Natural killer cell treated with Interleukin-12 subunit alpha and Interleukin-12 subunit beta and Interleukin-15 and Interleukin-18, amount 100 ng/mL, for 72 hours (primary cell): ENCODE measurements around the gene KIAA0825. TPM values are rescaled to one million over a fixed set of nuclear protein-coding genes. Genes with fewer than 3 reads are reported as not detected.

Experiments
- ATAC-seq, 2 donors: fragments of 150-1000 bp; cut with Tn5 transposase in 1 of 2; sonication (Bioruptor Pico), chemical (Tn5 transposase) in 1 of 2; 2 replicates each; pipeline ENCODE4 v1.10.0; 2021
- DNase-seq: peaks from one replicate; pipeline ENCODE4 v3.0.0; 2022; ENCODE audit warnings: low spot score
- H3K27ac Mint-ChIP-seq, 2 donors: 1 replicate in 1 of 2; 2 replicates in 1 of 2; pipeline ENCODE4 v1.8.0; 2022; ENCODE audit warnings: mixed read lengths in 2 of 2, mild to moderate bottlenecking in 1 of 2, moderate library complexity in 1 of 2
- H3K27me3 Mint-ChIP-seq, 2 donors: 1 replicate in 1 of 2; 2 replicates in 1 of 2; pipeline ENCODE4 v1.8.0; 2022; ENCODE audit warnings: mixed read lengths in 2 of 2
- H3K36me3 Mint-ChIP-seq: one replicate; pipeline ENCODE4 v1.8.0; 2022; ENCODE audit warnings: mixed read lengths
- H3K4me1 Mint-ChIP-seq, 2 donors: 1 replicate in 1 of 2; 2 replicates in 1 of 2; pipeline ENCODE4 v1.8.0; 2022; ENCODE audit warnings: low read depth in 2 of 2, mixed read lengths in 2 of 2, mild to moderate bottlenecking in 1 of 2
- H3K4me3 Mint-ChIP-seq: one replicate; pipeline ENCODE4 v1.8.0; 2022; ENCODE audit warnings: mixed read lengths
- H3K9me3 Mint-ChIP-seq: 2 replicates; pipeline ENCODE4 v1.8.0; 2022; ENCODE audit warnings: mixed read lengths
- total RNA-seq, 2 donors: library from RNA; stranded (reverse); gene quantifications; one replicate each; pipeline ENCODE4 v1.2.3, GENCODE V29; 2022

Gene KIAA0825
- total RNA-seq, 2 donors from 2014 or later, result 5.2 to 6.2 TPM

GRCh38 chr5:94517490-94518488, 100.6 kb downstream of the KIAA0825 start:
- no peak for ATAC-seq
- H3K4me3 Mint-ChIP-seq, result no peak overlapping the region
- no peaks in the 10 kb centered on the region for H3K9me3 Mint-ChIP-seq
- DNase-seq, result no peak
- no peaks in the 10 kb centered on the region for H3K36me3 Mint-ChIP-seq
- no peaks in the 10 kb centered on the region for H3K27me3 Mint-ChIP-seq
- no peak overlapping the region for H3K27ac Mint-ChIP-seq
- H3K4me1 Mint-ChIP-seq, result peaks cover 0 to 2% of the 10 kb centered on the region in 2 donors

- Mint-ChIP-seq H3K4me1 (no peaks in the 10 kb centered on the region), H3K27me3 (no peaks in the 10 kb centered on the region), H3K27ac (no peak overlapping the region), H3K36me3 (no peaks in the 10 kb centered on the region), H3K4me3 (no peak overlapping the region), H3K9me3 (no peaks in the 10 kb centered on the region)
- ATAC-seq, result no peak
- no peak for DNase-seq
Observed at GRCh38 chr5:94516148-94516547, 102.3 kb downstream of the KIAA0825 start.

GRCh38 chr5:94508461-94509148, 109.8 kb downstream of the KIAA0825 start:
- Mint-ChIP-seq H3K27me3 (no peaks in the 10 kb centered on the region), H3K9me3 (no peaks in the 10 kb centered on the region), H3K36me3 (no peaks in the 10 kb centered on the region), H3K4me1 (no peaks in the 10 kb centered on the region), H3K27ac (no peak overlapping the region), H3K4me3 (no peak overlapping the region)
- no peak for DNase-seq
- ATAC-seq, result no peak

GRCh38 chr5:94505327-94506068, 112.9 kb downstream of the KIAA0825 start:
- H3K27ac Mint-ChIP-seq, result no peak overlapping the region
- no peak overlapping the region for H3K4me3 Mint-ChIP-seq
- H3K4me1 Mint-ChIP-seq, result no peaks in the 10 kb centered on the region
- no peaks in the 10 kb centered on the region for H3K27me3 Mint-ChIP-seq
- no peak for DNase-seq
- no peak for ATAC-seq
- H3K36me3 Mint-ChIP-seq, result no peaks in the 10 kb centered on the region
- no peaks in the 10 kb centered on the region for H3K9me3 Mint-ChIP-seq

- H3K36me3 Mint-ChIP-seq, result no peaks in the 10 kb centered on the region
- no peaks in the 10 kb centered on the region for H3K27me3 Mint-ChIP-seq
- H3K4me1 Mint-ChIP-seq, result no peaks in the 10 kb centered on the region
- H3K4me3 Mint-ChIP-seq, result no peak overlapping the region
- DNase-seq (no peak), ATAC-seq (no peak)
- H3K9me3 Mint-ChIP-seq, result no peaks in the 10 kb centered on the region
- H3K27ac Mint-ChIP-seq, result no peak overlapping the region
Observed at GRCh38 chr5:94503677-94504076, 114.7 kb downstream of the KIAA0825 start.

GRCh38 chr5:94501365-94501764, 117.0 kb downstream of the KIAA0825 start:
- Mint-ChIP-seq H3K4me3 (no peak overlapping the region), H3K36me3 (no peaks in the 10 kb centered on the region), H3K27me3 (no peaks in the 10 kb centered on the region), H3K9me3 (no peaks in the 10 kb centered on the region), H3K4me1 (no peaks in the 10 kb centered on the region), H3K27ac (no peak overlapping the region)
- ATAC-seq, result no peak
- no peak for DNase-seq

- no peak for ATAC-seq
- Mint-ChIP-seq H3K36me3 (no peaks in the 10 kb centered on the region), H3K27ac (no peak overlapping the region), H3K4me1 (no peaks in the 10 kb centered on the region), H3K27me3 (no peaks in the 10 kb centered on the region), H3K4me3 (no peak overlapping the region), H3K9me3 (no peaks in the 10 kb centered on the region)
- no peak for DNase-seq
Observed at GRCh38 chr5:94499806-94500205, 118.6 kb downstream of the KIAA0825 start.

GRCh38 chr5:94498199-94498598, 120.2 kb downstream of the KIAA0825 start:
- no peaks in the 10 kb centered on the region for H3K9me3 Mint-ChIP-seq
- H3K27ac Mint-ChIP-seq, result no peak overlapping the region
- no peaks in the 10 kb centered on the region for H3K36me3 Mint-ChIP-seq
- no peaks in the 10 kb centered on the region for H3K4me1 Mint-ChIP-seq
- no peaks in the 10 kb centered on the region for H3K27me3 Mint-ChIP-seq
- ATAC-seq (no peak), DNase-seq (no peak)
- H3K4me3 Mint-ChIP-seq, result no peak overlapping the region

- no peak for ATAC-seq
- H3K4me1 Mint-ChIP-seq, result no peaks in the 10 kb centered on the region
- no peaks in the 10 kb centered on the region for H3K27me3 Mint-ChIP-seq
- no peak overlapping the region for H3K27ac Mint-ChIP-seq
- no peak for DNase-seq
- no peaks in the 10 kb centered on the region for H3K9me3 Mint-ChIP-seq
- no peaks in the 10 kb centered on the region for H3K36me3 Mint-ChIP-seq
- H3K4me3 Mint-ChIP-seq, result no peak overlapping the region
Observed at GRCh38 chr5:94485067-94485466, 133.3 kb downstream of the KIAA0825 start.

GRCh38 chr5:94481059-94481458, 137.3 kb downstream of the KIAA0825 start:
- no peaks in the 10 kb centered on the region for H3K4me1 Mint-ChIP-seq
- no peak overlapping the region for H3K4me3 Mint-ChIP-seq
- ATAC-seq (no peak), DNase-seq (no peak)
- no peaks in the 10 kb centered on the region for H3K9me3 Mint-ChIP-seq
- H3K27me3 Mint-ChIP-seq, result no peaks in the 10 kb centered on the region
- no peak overlapping the region for H3K27ac Mint-ChIP-seq
- no peaks in the 10 kb centered on the region for H3K36me3 Mint-ChIP-seq

GRCh38 chr5:94480486-94480885, 137.9 kb downstream of the KIAA0825 start:
- H3K4me3 Mint-ChIP-seq, result no peak overlapping the region
- H3K27ac Mint-ChIP-seq, result no peak overlapping the region
- no peak for DNase-seq

GRCh38 chr5:94473936-94474335, 144.5 kb downstream of the KIAA0825 start:
- H3K4me3 Mint-ChIP-seq, result no peak overlapping the region
- DNase-seq (no peak), ATAC-seq (no peak)
- H3K4me1 Mint-ChIP-seq, result no peaks in the 10 kb centered on the region
- H3K36me3 Mint-ChIP-seq, result no peaks in the 10 kb centered on the region
- H3K9me3 Mint-ChIP-seq, result no peaks in the 10 kb centered on the region
- no peaks in the 10 kb centered on the region for H3K27me3 Mint-ChIP-seq
- H3K27ac Mint-ChIP-seq, result no peak overlapping the region

More at GRCh38 chr5:94480486-94480885, 137.9 kb downstream of the KIAA0825 start:
- Mint-ChIP-seq H3K4me1 (no peaks in the 10 kb centered on the region), H3K36me3 (no peaks in the 10 kb centered on the region), H3K9me3 (no peaks in the 10 kb centered on the region), H3K27me3 (no peaks in the 10 kb centered on the region)
- no peak for ATAC-seq

GRCh38 chr5:94471521-94471920, 146.9 kb downstream of the KIAA0825 start:
- DNase-seq (no peak), ATAC-seq (no peak)
- H3K4me1 Mint-ChIP-seq, result no peaks in the 10 kb centered on the region
- no peaks in the 10 kb centered on the region for H3K36me3 Mint-ChIP-seq
- no peak overlapping the region for H3K4me3 Mint-ChIP-seq
- no peaks in the 10 kb centered on the region for H3K9me3 Mint-ChIP-seq
- no peak overlapping the region for H3K27ac Mint-ChIP-seq
- no peaks in the 10 kb centered on the region for H3K27me3 Mint-ChIP-seq

- Mint-ChIP-seq H3K4me1 (no peaks in the 10 kb centered on the region), H3K4me3 (no peak overlapping the region), H3K27ac (no peak overlapping the region), H3K36me3 (no peaks in the 10 kb centered on the region), H3K9me3 (no peaks in the 10 kb centered on the region), H3K27me3 (no peaks in the 10 kb centered on the region)
- DNase-seq, result no peak
- ATAC-seq, result no peak
Observed at GRCh38 chr5:94470802-94471201, 147.6 kb downstream of the KIAA0825 start.
